Activated T-cell treated with anti-CD3 and anti-CD28 coated beads, Interleukin-2, amount 50 U/mL, for 24 hours (primary cell): ENCODE results near the gene SPTLC3.

Source experiments
- DNase-seq: peaks from one replicate; pipeline ENCODE4 v3.0.0-alpha.2; 2020
- H3K27ac Mint-ChIP-seq: 2 replicates; pipeline ENCODE4 v1.8.0; 2020; ENCODE audit warnings: mild to moderate bottlenecking, mixed read lengths
- H3K27me3 Mint-ChIP-seq: 2 replicates; pipeline ENCODE4 v1.8.0; 2020; ENCODE audit warnings: mixed read lengths
- H3K36me3 Mint-ChIP-seq: 2 replicates; pipeline ENCODE4 v1.8.0; 2020; ENCODE audit warnings: low read depth, mixed read lengths
- H3K4me1 Mint-ChIP-seq: 2 replicates; pipeline ENCODE4 v1.8.0; 2020; ENCODE audit warnings: low read depth, mixed read lengths
- H3K4me3 Mint-ChIP-seq: 2 replicates; pipeline ENCODE4 v1.8.0; 2020; ENCODE audit warnings: mild to moderate bottlenecking, moderate library complexity, mixed read lengths
- H3K9me3 Mint-ChIP-seq: 2 replicates; pipeline ENCODE4 v1.8.0; 2020; ENCODE audit warnings: mixed read lengths

SPTLC3 gene

GRCh38 chr20:13034115-13034514, 25.3 kb downstream of the SPTLC3 start:
- H3K9me3 Mint-ChIP-seq, result no peaks in the 10 kb centered on the region
- H3K4me3 Mint-ChIP-seq, result no peak overlapping the region
- H3K4me1 Mint-ChIP-seq, result no peaks in the 10 kb centered on the region
- no peaks in the 10 kb centered on the region for H3K36me3 Mint-ChIP-seq
- H3K27ac Mint-ChIP-seq, result no peak overlapping the region
- no peaks in the 10 kb centered on the region for H3K27me3 Mint-ChIP-seq
- no peak for DNase-seq

GRCh38 chr20:13034936-13035335, 26.2 kb downstream of the SPTLC3 start:
- no peaks in the 10 kb centered on the region for H3K9me3 Mint-ChIP-seq
- H3K4me1 Mint-ChIP-seq, result no peaks in the 10 kb centered on the region
- H3K27ac Mint-ChIP-seq, result no peak overlapping the region
- no peak overlapping the region for H3K4me3 Mint-ChIP-seq
- no peaks in the 10 kb centered on the region for H3K27me3 Mint-ChIP-seq
- no peak for DNase-seq
- H3K36me3 Mint-ChIP-seq, result no peaks in the 10 kb centered on the region

DNA sequence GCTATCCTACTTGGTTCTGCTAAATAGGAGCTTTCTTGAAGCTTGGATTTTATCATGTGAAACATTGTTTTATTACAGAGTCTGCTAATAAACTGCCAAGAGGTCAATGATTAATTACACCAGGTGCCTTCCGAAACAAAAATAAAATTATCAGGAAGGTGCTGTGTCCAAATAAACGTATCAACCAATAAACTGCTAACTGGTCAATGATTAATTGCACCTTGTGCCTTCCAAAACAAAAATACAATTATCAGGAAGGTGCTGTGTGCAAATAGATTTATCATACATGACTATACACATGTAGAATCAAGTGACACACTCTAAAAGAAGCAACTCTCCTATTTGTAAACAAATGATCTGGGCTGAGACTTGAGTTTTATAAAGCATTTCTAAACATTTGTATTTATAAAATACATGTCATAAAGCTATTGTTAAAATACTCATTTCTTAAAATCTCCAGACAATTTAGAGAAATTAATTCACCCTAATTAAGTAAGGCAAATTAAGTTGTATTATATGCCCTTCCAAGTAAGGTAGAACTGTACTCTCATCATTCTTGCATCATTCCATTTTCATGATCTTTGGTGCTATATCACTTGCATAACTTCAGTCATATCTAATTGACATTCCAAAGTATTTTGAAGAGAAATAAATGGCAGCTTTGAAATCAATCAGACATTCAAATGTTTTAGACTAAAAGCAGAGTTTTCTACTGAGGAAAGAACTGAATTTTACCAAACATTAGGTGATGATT, 26.8 kb downstream of the SPTLC3 start:
- Mint-ChIP-seq H3K4me1 (no peaks in the 10 kb centered on the region), H3K27me3 (no peaks in the 10 kb centered on the region), H3K9me3 (no peaks in the 10 kb centered on the region), H3K27ac (no peak overlapping the region), H3K4me3 (no peak overlapping the region), H3K36me3 (no peaks in the 10 kb centered on the region)
- DNase-seq, result no peak

DNA sequence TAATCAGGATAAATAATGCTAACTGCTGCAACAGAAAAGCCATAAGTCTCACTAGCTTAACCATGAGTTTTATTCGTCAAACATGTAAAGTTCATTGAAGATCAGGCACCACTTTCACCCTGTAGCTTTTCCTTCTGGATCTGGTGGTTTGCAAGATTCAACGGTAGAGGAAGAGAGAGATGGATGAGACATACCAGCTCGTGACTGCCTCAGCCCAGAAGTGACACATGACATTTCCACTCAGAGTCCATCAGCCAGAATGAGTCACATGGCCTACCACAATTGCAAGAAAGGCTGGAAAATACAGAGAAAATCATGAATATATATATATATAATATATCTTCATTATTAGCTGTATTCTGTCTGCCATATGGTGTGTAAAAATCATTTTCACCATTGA, 29.0 kb downstream of the SPTLC3 start:
- no peak for DNase-seq
- H3K27me3 Mint-ChIP-seq, result no peaks in the 10 kb centered on the region
- no peak overlapping the region for H3K4me3 Mint-ChIP-seq
- H3K27ac Mint-ChIP-seq, result no peak overlapping the region
- H3K4me1 Mint-ChIP-seq, result no peaks in the 10 kb centered on the region
- no peaks in the 10 kb centered on the region for H3K36me3 Mint-ChIP-seq
- no peaks in the 10 kb centered on the region for H3K9me3 Mint-ChIP-seq

DNA sequence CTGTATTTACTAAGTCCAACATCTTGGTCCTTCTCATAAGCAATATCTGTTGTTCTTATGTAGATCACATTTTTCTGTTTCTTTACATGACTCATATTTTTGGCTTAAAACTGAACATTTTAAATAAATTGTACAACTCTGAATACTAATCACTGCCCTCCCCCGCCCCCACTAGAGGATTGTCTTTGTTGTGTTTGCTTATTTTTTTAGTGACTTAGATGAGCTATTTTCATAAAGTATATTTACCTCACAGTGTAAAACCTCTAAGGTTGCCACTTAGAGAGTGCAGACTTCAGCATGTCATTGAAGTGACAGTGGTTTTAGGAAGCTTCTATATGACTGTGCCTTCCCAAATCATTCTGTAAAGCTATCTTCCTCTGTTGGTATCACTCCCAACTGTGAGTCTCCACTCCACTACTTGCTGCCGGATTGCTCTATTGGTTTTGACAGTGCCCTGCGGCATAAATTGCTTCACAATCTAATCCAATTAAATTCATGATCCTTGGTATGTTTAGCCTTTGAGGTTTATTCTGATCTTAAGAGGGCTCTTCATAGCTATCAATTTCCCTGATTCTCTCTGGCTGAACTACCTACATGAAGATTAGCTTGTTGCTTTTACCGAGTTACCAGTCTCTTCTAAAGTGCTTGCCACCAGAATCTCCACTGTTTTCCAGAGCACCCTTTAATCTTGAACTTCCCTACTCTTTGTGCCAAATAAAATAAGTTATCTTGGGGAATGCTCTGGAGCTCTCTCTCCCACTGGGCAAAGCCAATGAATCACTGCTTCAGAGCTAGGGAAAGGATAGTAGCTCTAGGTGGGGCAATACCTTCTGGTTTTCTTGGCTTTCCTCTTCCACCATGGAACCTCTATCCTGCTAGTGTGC, 33.0 kb downstream of the SPTLC3 start:
- Mint-ChIP-seq H3K27ac (no peak overlapping the region), H3K9me3 (no peaks in the 10 kb centered on the region), H3K36me3 (no peaks in the 10 kb centered on the region), H3K4me1 (no peaks in the 10 kb centered on the region), H3K4me3 (no peak overlapping the region), H3K27me3 (no peaks in the 10 kb centered on the region)
- no peak for DNase-seq

DNA sequence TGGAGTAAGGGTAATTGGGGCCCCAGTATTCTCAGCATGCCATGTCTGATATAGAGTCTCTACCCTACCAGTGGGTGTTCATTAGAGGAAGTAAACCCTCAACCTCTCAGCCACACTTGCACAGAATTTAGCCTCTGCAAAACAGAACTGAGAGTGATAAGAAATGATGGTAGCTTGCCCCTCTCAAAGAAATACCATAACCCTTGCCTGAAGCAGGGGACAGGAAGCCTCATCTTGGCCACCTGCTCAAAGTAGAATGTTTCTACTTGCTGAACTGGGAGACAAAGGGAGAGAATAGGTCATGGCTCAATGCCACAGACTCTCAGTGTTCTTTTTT, 33.7 kb downstream of the SPTLC3 start:
- Mint-ChIP-seq H3K36me3 (no peaks in the 10 kb centered on the region), H3K9me3 (no peaks in the 10 kb centered on the region), H3K27me3 (no peaks in the 10 kb centered on the region), H3K27ac (no peak overlapping the region), H3K4me3 (no peak overlapping the region), H3K4me1 (no peaks in the 10 kb centered on the region)
- DNase-seq, result no peak

GRCh38 chr20:13046409-13046808, 37.6 kb downstream of the SPTLC3 start:
- H3K27ac Mint-ChIP-seq, result no peak overlapping the region
- H3K36me3 Mint-ChIP-seq, result no peaks in the 10 kb centered on the region
- H3K4me1 Mint-ChIP-seq, result no peaks in the 10 kb centered on the region
- no peak overlapping the region for H3K4me3 Mint-ChIP-seq
- no peaks in the 10 kb centered on the region for H3K27me3 Mint-ChIP-seq
- H3K9me3 Mint-ChIP-seq, result no peaks in the 10 kb centered on the region
- no peak for DNase-seq

- Mint-ChIP-seq H3K27me3 (no peaks in the 10 kb centered on the region), H3K27ac (no peak overlapping the region), H3K9me3 (no peaks in the 10 kb centered on the region), H3K36me3 (no peaks in the 10 kb centered on the region), H3K4me1 (no peaks in the 10 kb centered on the region), H3K4me3 (no peak overlapping the region)
- DNase-seq, result no peak
Measured at GRCh38 chr20:13054011-13054410, 45.2 kb downstream of the SPTLC3 start.

DNA sequence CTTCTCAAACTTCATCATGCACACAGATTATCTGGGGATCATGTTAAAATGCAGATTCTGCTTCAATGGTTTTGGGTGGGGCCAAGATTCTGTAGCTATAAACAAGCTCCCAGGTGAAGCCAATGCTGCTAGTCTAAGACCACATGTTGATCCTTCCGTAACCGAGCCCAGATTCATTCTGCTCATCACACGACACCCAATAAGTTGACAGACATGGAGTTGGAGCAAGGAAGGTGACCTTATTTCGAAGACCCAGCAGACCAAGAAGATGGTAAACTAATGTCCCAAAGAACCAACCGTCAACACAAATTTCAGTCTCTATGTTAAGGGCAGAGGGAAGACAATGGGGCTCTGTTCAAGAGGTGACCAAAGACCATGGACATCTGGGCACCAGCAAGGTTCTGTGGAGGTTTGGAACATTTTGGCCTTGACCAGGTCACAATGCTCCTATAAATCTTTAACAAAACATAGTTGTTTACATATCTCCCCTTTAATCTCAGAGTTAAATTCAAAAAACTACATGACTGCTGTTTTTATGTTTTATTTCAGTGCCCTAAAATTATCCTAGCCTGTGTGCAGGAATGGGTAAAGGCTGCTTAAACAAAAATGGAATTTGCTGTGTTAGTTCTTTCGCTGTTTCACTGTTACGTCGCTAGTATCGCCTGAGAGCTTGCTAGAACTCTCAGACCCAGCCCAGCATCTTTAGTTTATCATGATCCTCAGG, 50.1 kb downstream of the SPTLC3 start:
- Mint-ChIP-seq H3K4me3 (no peak overlapping the region), H3K27ac (no peak overlapping the region), H3K9me3 (no peaks in the 10 kb centered on the region), H3K27me3 (no peaks in the 10 kb centered on the region), H3K4me1 (no peaks in the 10 kb centered on the region), H3K36me3 (no peaks in the 10 kb centered on the region)
- DNase-seq, result no peak

GRCh38 chr20:13059398-13060136, 50.8 kb downstream of the SPTLC3 start:
- no peak for DNase-seq
- Mint-ChIP-seq H3K27me3 (no peaks in the 10 kb centered on the region), H3K27ac (no peak overlapping the region), H3K4me3 (no peak overlapping the region), H3K36me3 (no peaks in the 10 kb centered on the region), H3K4me1 (no peaks in the 10 kb centered on the region), H3K9me3 (no peaks in the 10 kb centered on the region)

- H3K27ac Mint-ChIP-seq, result no peak overlapping the region
- no peak for DNase-seq
- H3K4me1 Mint-ChIP-seq, result no peaks in the 10 kb centered on the region
- H3K36me3 Mint-ChIP-seq, result no peaks in the 10 kb centered on the region
- no peaks in the 10 kb centered on the region for H3K9me3 Mint-ChIP-seq
- H3K27me3 Mint-ChIP-seq, result no peaks in the 10 kb centered on the region
- no peak overlapping the region for H3K4me3 Mint-ChIP-seq
Measured at GRCh38 chr20:13060327-13060726, 51.6 kb downstream of the SPTLC3 start.

- no peak for DNase-seq
- Mint-ChIP-seq H3K4me3 (no peak overlapping the region), H3K27ac (no peak overlapping the region), H3K9me3 (peaks cover 2% of the 10 kb centered on the region), H3K36me3 (no peaks in the 10 kb centered on the region), H3K27me3 (no peaks in the 10 kb centered on the region), H3K4me1 (no peaks in the 10 kb centered on the region)
Measured at GRCh38 chr20:13061381-13061780, 52.6 kb downstream of the SPTLC3 start.

DNA sequence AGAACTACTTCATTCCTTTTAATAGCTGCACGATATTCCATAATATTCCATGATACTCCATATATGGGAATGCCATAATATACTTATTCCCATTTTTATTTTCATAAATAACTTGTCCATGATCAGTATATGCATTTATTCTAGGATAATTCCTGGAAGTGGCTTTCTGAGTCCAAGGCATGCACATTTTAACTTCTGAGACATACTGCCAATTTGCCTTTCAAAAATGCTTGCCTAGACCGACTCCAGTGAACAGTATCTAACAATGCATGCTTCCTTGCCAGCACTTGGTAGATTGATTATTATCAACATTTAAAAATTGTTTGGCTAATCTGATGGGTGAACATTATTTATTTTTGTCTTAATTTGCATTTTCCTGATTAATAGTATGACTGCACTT, 54.0 kb downstream of the SPTLC3 start:
- Mint-ChIP-seq H3K4me3 (no peak overlapping the region), H3K27ac (no peak overlapping the region), H3K36me3 (no peaks in the 10 kb centered on the region), H3K27me3 (peaks cover 2% of the 10 kb centered on the region), H3K9me3 (peaks cover 6% of the 10 kb centered on the region), H3K4me1 (no peaks in the 10 kb centered on the region)
- no peak for DNase-seq

DNA sequence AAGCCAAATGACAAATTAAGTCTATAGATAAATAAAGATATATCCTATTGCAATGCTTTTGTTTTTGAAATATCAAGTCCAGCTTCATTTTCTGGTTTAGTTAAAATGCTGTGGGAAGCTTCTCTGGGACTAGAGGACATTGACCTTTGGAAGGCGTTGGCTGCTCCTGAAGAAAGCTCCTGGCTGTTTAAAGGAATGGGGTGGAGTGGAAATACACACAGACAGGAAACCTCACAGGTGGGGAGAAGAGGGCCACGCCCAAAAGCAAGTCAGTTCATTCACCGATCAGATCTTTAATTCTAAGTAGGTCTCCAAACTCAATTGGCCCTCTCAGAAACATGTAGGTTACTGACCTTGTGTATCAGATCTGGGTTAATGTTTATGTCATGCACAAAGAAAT, 59.6 kb downstream of the SPTLC3 start:
- no peaks in the 10 kb centered on the region for H3K36me3 Mint-ChIP-seq
- no peak for DNase-seq
- H3K27ac Mint-ChIP-seq, result no peak overlapping the region
- no peak overlapping the region for H3K4me3 Mint-ChIP-seq
- peaks cover 5% of the 10 kb centered on the region for H3K27me3 Mint-ChIP-seq
- H3K4me1 Mint-ChIP-seq, result no peaks in the 10 kb centered on the region
- peaks cover 6% of the 10 kb centered on the region for H3K9me3 Mint-ChIP-seq
